OCI-LY1 (cell line): ENCODE measurements around the gene RRP8.

Experiments
- EZH2 ChIP-seq: fragments of 200-600 bp; sonication (generic), shearing (Covaris generic); IDR thresholded peaks from 2 replicates; pipeline ENCODE4 v1.8.0; 2017; ENCODE audit warnings: borderline replicate concordance, mixed run types, mild to moderate bottlenecking, antibody characterized with exemption, low read length, moderate library complexity, mixed read lengths
- TF ChIP-seq, protein P1 (sequence below): fragments of 200-600 bp; sonication (generic), shearing (Covaris generic); IDR thresholded peaks from 2 replicates; pipeline ENCODE4 v1.5.1; 2017; ENCODE audit warnings: mild to moderate bottlenecking, antibody characterized with exemption, low read length, moderate library complexity, mixed read lengths

DNA sequence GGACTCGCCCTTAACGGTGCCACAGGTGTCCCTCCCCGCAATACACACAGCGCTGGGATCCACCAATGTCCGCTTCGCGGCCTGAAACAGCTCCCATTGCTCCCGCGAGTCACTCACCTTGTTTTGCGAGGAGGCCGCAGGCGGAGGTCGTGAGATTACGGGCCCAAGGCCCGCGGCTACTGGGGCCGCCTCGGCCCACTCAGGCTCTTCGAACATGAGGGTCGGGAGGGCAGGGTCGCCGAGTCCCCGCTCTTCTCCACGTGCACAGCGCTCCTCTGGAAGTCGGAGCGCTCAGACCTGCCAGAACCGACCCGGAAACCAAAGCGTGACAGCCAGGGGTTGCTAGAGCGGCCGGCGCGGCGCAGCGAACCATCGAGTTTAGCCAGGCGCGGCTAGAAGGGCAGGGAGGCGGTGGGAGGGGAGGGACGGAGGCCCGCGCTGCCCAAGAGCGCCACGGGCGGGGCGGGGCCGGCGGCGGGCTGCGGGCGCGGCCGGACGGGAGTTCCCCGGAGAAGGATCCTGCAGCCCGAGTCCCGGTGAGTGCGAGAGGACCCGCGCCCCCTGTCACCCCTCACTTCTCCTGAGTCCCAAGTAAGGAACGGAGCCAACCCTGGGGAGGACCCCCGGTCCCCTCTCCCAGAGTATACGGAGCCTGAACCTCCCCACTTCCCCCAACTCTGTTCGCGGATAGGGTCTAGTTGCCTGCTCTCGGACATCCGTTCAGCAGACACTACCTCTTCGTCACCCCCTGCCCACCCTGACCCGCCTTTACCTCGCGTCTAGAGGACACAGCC, at the start of gene RRP8, which contains the start of gene ILK:
- TF ChIP-seq, protein P1, sequence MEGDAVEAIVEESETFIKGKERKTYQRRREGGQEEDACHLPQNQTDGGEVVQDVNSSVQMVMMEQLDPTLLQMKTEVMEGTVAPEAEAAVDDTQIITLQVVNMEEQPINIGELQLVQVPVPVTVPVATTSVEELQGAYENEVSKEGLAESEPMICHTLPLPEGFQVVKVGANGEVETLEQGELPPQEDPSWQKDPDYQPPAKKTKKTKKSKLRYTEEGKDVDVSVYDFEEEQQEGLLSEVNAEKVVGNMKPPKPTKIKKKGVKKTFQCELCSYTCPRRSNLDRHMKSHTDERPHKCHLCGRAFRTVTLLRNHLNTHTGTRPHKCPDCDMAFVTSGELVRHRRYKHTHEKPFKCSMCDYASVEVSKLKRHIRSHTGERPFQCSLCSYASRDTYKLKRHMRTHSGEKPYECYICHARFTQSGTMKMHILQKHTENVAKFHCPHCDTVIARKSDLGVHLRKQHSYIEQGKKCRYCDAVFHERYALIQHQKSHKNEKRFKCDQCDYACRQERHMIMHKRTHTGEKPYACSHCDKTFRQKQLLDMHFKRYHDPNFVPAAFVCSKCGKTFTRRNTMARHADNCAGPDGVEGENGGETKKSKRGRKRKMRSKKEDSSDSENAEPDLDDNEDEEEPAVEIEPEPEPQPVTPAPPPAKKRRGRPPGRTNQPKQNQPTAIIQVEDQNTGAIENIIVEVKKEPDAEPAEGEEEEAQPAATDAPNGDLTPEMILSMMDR: no peak
- no peak for TF ChIP-seq EZH2
